OCI-LY7 (cell line): ENCODE data around the gene DYNLRB1. TPM values are rescaled to one million over a fixed set of nuclear protein-coding genes. Genes with fewer than 3 reads are reported as not detected.

Experiments used
- BruUV-seq: library from RNA; stranded (reverse); fragments of 400-500 nt; replicated peaks from 2 replicates; lab custom pipeline; 2021; lab: Mats Ljungman, UMichigan
- CTCF ChIA-PET: fragments of 300-600 bp; sonication (Branson Sonifier 250); formaldehyde crosslinking; loops from one replicate; lab custom pipeline; 2022; ENCODE audit warnings: antibody characterized with exemption; ENCODE audit not compliant: unreplicated experiment; lab: Charles Lee
- POLR2A ChIA-PET: fragments of 300-600 bp; sonication (Branson Sonifier 250); formaldehyde crosslinking; loops from one replicate; lab custom pipeline; 2022; ENCODE audit warnings: antibody characterized with exemption; lab: Charles Lee
- DNase-seq: peaks from one replicate; pipeline ENCODE4 v3.0.0-alpha.2; 2015; ENCODE audit warnings: low spot score
- H2AFZ ChIP-seq: fragments of 200-600 bp; sonication (generic), shearing (Covaris generic); 2 replicates; pipeline ENCODE4 v1.6.1; 2014; ENCODE audit warnings: mild to moderate bottlenecking, antibody characterized with exemption, low read length, moderate library complexity
- H3K27ac ChIP-seq: fragments of 200-600 bp; sonication (generic); 2 replicates; pipeline ENCODE4 v1.5.1; 2014; ENCODE audit warnings: mixed run types, low read depth, mild to moderate bottlenecking, moderate library complexity, low read length, inconsistent platforms; ENCODE audit not compliant: poor library complexity, severe bottlenecking
- H3K36me3 ChIP-seq: fragments of 200-600 bp; sonication (generic); 2 replicates; pipeline ENCODE4 v1.6.1; 2014; ENCODE audit warnings: mild to moderate bottlenecking, antibody characterized with exemption, low read length, moderate library complexity, mixed read lengths; ENCODE audit not compliant: insufficient read depth
- H3K4me1 ChIP-seq: fragments of 200-600 bp; sonication (generic); 2 replicates; pipeline ENCODE4 v1.5.1; 2014; ENCODE audit warnings: mild to moderate bottlenecking, low read length; ENCODE audit not compliant: insufficient read depth, poor library complexity, severe bottlenecking
- H3K4me2 ChIP-seq: fragments of 200-600 bp; sonication (generic); 2 replicates; pipeline ENCODE4 v1.6.1; 2014; ENCODE audit warnings: mild to moderate bottlenecking, low read length
- H3K4me3 ChIP-seq: fragments of 200-600 bp; sonication (generic); 2 replicates; pipeline ENCODE4 v1.5.1; 2014; ENCODE audit warnings: mild to moderate bottlenecking, low read depth, low read length; ENCODE audit not compliant: poor library complexity, severe bottlenecking
- H3K79me2 ChIP-seq: fragments of 200-600 bp; sonication (generic); 2 replicates; pipeline ENCODE4 v1.6.1; 2016; ENCODE audit warnings: low read depth, mild to moderate bottlenecking, low read length, moderate library complexity, mixed read lengths; ENCODE audit not compliant: insufficient read depth
- H3K9me2 ChIP-seq: fragments of 200-600 bp; sonication (generic); 2 replicates; pipeline ENCODE4 v1.6.1; 2016; ENCODE audit warnings: mild to moderate bottlenecking, low read length, mixed read lengths; ENCODE audit not compliant: insufficient read depth
- H3K9me3 ChIP-seq: fragments of 200-600 bp; sonication (generic); 2 replicates; pipeline ENCODE4 v1.6.1; 2014; ENCODE audit warnings: mild to moderate bottlenecking, mixed run types, low read length, mixed read lengths
- H4K20me1 ChIP-seq: fragments of 200-600 bp; sonication (generic); 2 replicates; pipeline ENCODE4 v1.6.1; 2014; ENCODE audit warnings: mild to moderate bottlenecking, antibody characterized with exemption, low read length, moderate library complexity, mixed read lengths; ENCODE audit not compliant: insufficient read depth
- EZH2phosphoT487 ChIP-seq: fragments of 200-600 bp; sonication (generic); IDR thresholded peaks from 2 replicates; pipeline ENCODE4 v1.6.1; 2018; ENCODE audit warnings: low read depth, borderline replicate concordance, mild to moderate bottlenecking, mixed run types, antibody characterized with exemption, low read length, moderate library complexity, mixed read lengths
- intact Hi-C: fragments of 100-400 bp; cut with micrococcal nuclease; formaldehyde crosslinking; loops from one replicate; pipeline ENCODE4 v1.10.0; 2022; ENCODE audit not compliant: unreplicated experiment
- total RNA-seq, 2 experiments: library from RNA; depleted of rRNA in 1 of 2; stranded (reverse); fragments of >200 nt in 1 of 2; shearing (Covaris generic) in 1 of 2; gene quantifications; 2 replicates each; pipeline ENCODE4 v1.2.3, GENCODE V29; 2014 to 2022
- TF ChIP-seq, protein P1 (sequence below): fragments of 200-600 bp; sonication (generic); conservative IDR thresholded peaks from 2 replicates; pipeline ENCODE4 v1.5.1; 2014; ENCODE audit warnings: mild to moderate bottlenecking, antibody characterized with exemption, low read length, moderate library complexity, mixed read lengths

The DYNLRB1 gene
- total RNA-seq, 2 experiments from 2014 or later = 94.2 to 128 TPM

- intact Hi-C loops = no loop called here
- no peak overlapping the region for H3K4me2 ChIP-seq
- H3K9me2 ChIP-seq = no peaks in the 10 kb centered on the region
- TF ChIP-seq, protein P1, sequence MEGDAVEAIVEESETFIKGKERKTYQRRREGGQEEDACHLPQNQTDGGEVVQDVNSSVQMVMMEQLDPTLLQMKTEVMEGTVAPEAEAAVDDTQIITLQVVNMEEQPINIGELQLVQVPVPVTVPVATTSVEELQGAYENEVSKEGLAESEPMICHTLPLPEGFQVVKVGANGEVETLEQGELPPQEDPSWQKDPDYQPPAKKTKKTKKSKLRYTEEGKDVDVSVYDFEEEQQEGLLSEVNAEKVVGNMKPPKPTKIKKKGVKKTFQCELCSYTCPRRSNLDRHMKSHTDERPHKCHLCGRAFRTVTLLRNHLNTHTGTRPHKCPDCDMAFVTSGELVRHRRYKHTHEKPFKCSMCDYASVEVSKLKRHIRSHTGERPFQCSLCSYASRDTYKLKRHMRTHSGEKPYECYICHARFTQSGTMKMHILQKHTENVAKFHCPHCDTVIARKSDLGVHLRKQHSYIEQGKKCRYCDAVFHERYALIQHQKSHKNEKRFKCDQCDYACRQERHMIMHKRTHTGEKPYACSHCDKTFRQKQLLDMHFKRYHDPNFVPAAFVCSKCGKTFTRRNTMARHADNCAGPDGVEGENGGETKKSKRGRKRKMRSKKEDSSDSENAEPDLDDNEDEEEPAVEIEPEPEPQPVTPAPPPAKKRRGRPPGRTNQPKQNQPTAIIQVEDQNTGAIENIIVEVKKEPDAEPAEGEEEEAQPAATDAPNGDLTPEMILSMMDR = no peak
- TF ChIP-seq EZH2phosphoT487 = no peak
- peaks cover 9% of the 10 kb centered on the region; the same call in 1 of the 2 replicates for H3K9me3 ChIP-seq
- no TSS peak for BruUV-seq
- no peaks in the 10 kb centered on the region for H3K79me2 ChIP-seq
- H3K4me1 ChIP-seq = no peaks in the 10 kb centered on the region
- H4K20me1 ChIP-seq = no peaks in the 10 kb centered on the region
- no peak for DNase-seq
- peaks cover 86% of the 10 kb centered on the region for H3K36me3 ChIP-seq
- H3K27ac ChIP-seq = no peak overlapping the region
- no peak overlapping the region for H2AFZ ChIP-seq
- POLR2A ChIA-PET = interaction anchor here (1.4 kb wide), 1 partner anchor 151 kb away, joined by 3 read pairs; no protein-coding TSS in a partner anchor
- no peak overlapping the region for H3K4me3 ChIP-seq
- CTCF ChIA-PET = no interaction called here
These were observed 31.1 kb upstream of the DYNLRB1 start for GRCh38 chr20:34485068-34485634.

DNA sequence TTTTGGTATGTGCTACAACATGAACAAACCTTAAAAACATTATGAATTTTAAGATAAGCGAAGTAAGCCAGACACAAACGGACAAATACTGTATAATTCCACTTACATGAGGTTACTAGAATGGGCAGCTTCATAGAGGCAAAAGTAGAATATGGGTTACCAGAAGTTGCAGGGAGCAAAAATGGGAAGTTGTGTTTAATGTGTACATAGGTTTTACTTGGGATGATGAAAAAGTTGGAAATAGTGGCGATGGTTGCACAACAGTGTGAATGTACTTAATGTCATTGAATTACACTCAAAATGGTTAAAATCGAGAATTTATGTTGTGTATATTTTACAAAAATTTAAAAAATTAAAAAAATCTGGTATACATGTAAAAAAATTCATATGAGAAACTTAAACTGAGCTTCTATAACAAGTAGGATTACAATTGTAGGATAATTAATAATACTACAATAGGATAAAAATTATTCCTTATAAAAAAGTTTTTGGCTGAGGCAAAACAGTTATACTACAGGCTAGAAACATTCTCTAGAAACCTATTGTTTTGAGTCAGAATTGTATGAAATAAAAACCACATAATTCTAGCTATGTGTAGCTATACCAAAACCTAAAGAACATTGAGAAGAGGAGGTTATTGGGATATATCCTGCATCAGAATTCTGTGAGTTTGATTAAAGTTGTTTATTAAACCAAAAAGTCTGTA, 24.8 kb upstream of the DYNLRB1 start:
- TF ChIP-seq, protein P1 = no peak
- TF ChIP-seq EZH2phosphoT487 = no peak
- intact Hi-C loops = no loop called here
- Histone ChIP-seq H4K20me1 (no peaks in the 10 kb centered on the region), H3K36me3 (peaks cover 91% of the 10 kb centered on the region), H2AFZ (no peak overlapping the region), H3K27ac (no peak overlapping the region), H3K4me1 (no peaks in the 10 kb centered on the region), H3K79me2 (no peaks in the 10 kb centered on the region), H3K9me2 (no peaks in the 10 kb centered on the region), H3K9me3 (0 out of 2 replicates have a peak, but pooled peaks cover 3% of the 10 kb centered on the region), H3K4me3 (no peak overlapping the region), H3K4me2 (no peak overlapping the region)
- BruUV-seq = no TSS peak
- ChIA-PET CTCF (no interaction called here), POLR2A (interaction anchor here (0.9 kb wide), 1 partner anchor 41 kb away, joined by 3 read pairs; no protein-coding TSS in a partner anchor)
- no peak for DNase-seq
